Measurements from ENCODE around the gene ARHGEF2. TPM values are rescaled to one million over a fixed set of nuclear protein-coding genes. Genes with fewer than 3 reads are reported as not detected.

The ARHGEF2 gene
- polyA plus RNA-seq (ENCODE audit: low read depth in 6 of 6), result 10 to 100 TPM in 5 of 6 donors, 1 to 10 TPM in 1; 6.9 to 48.4 (median 27.7) TPM

DNA sequence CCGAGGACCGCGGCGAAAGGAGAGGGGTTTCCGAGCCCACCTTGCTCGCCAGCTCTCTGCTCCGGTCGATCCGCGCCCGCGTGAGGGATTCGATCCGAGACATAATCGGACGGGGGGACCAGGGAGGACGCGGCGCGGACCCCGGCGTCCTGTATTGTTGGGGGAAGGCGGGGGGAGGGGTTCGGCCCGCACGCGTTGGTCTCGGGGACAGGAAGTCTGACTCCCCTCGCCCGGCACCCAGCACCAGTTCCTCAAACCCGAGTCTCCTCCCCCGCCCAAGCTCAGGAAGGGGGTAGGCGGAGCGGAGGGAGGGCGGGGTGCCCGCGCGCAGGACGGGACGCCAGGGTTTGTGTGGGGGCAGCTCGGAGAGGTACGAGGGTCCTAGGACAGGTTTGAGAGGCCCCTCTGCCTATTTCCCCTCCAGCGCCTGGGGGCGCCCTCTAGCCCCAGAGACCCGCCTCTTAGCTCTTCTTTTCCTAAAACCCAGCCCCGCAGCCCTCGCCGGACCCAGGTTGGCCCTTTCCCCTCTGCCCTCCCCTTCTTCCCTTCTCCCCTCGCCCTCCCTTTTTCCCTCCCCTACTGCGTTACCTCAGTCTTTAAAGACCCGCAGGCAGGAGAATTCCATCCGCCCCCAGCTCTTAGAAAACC, at the start of gene ARHGEF2:
TSS of gene ARHGEF2 (minus strand) at position 223 of the 648 bp plus-strand sequence. CDS start at position 103, 120 bp downstream.
- Mint-ChIP-seq H3K4me1 (peaks cover 75 to 84% (median 83%) of the 10 kb centered on the region in 3 donors), H3K36me3 (peaks cover 0 to 29% of the 10 kb centered on the region in 2 donors), H3K4me3 (peak within 1 kb of the TSS; percentile 93 to 99 (median 98)), H3K9me3 (no peaks in the 10 kb centered on the region), H3K27me3 (no peaks in the 10 kb centered on the region), H3K27ac (peak within 1 kb of the TSS; percentile 93 to 99 (median 97))
- DNase-seq (peak; percentile 85), ATAC-seq (ENCODE audit: low read depth in 2 of 2) (peak; percentile 82)

DNA sequence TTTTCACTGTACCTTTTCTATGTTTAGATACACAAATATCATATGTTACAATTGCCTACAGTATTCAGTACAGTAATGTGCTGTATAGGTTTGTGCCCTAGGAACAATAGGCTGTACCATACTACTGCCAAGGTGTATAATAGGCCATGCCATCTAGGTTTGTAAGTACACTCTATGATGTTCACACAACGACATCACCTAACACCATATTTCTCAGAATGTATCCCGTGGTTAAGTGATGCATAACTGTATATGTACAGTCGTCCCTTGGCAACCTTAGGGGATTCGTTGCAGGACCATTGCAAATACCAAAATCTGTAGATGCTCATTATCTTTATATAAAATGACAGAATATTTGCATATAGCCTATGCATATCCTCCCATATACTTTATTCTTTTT, 48.2 kb upstream of the ARHGEF2 start:
- no peak overlapping the region for H3K4me3 Mint-ChIP-seq
- peaks cover 0 to 5% (median 4%) of the 10 kb centered on the region in 3 donors for H3K4me1 Mint-ChIP-seq
- peaks cover 7 to 10% (median 9%) of the 10 kb centered on the region in 3 donors for H3K27me3 Mint-ChIP-seq
- no peak overlapping the region for H3K27ac Mint-ChIP-seq
- no peak for DNase-seq
- no peaks in the 10 kb centered on the region for H3K36me3 Mint-ChIP-seq
- H3K9me3 Mint-ChIP-seq, result no peaks in the 10 kb centered on the region
- no peak for ATAC-seq (ENCODE audit: low read depth in 2 of 2)

DNA sequence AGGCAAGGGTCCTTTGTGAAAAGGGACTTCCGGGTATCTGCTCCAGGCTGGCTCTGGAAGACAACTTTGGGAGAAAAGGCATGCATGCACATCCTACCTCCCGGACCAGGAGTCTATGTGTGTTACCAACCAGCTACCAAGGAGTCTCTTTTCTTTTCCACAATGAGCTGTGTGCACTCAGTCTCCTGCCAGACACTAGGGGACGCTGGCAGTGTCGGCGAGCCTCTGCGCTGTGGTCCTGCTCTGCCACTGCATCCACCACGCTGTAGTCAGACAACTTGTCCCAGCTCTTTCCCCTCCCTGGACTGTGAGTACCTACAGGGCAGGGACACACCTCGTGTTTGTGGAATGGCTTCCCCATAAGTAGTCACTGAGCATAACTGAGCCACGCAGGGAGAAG, 47.5 kb upstream of the ARHGEF2 start:
- ATAC-seq (ENCODE audit: low read depth in 2 of 2) (peak; percentile 80 to 82), DNase-seq (no peak)
- no peak overlapping the region for H3K27ac Mint-ChIP-seq
- H3K27me3 Mint-ChIP-seq, result peaks cover 7 to 10% (median 9%) of the 10 kb centered on the region in 3 donors
- peaks cover 1 to 7% (median 5%) of the 10 kb centered on the region in 3 donors for H3K4me1 Mint-ChIP-seq
- no peak overlapping the region for H3K4me3 Mint-ChIP-seq
- no peaks in the 10 kb centered on the region for H3K9me3 Mint-ChIP-seq
- H3K36me3 Mint-ChIP-seq, result no peaks in the 10 kb centered on the region

DNA sequence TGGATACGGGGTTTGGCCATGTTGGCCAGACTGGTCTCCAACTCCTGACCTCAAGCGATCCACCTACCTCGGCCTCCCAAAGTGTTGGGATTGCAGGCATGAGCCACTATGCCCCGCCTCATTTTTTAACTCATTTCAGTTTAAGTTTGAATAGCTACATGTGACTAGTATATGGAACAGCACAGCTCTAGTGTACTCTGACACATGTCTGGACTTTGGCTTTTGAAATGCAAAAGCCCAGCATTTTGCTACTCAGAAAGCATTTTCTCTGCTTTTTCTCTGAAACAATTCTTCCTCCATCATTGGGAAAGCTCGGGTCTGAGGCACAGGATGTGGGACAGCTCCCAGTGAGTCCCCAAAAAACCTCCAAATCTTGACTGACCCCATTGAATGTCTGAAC, 46.5 kb upstream of the ARHGEF2 start:
- Mint-ChIP-seq H3K9me3 (no peaks in the 10 kb centered on the region), H3K4me1 (peaks cover 10 to 17% (median 12%) of the 10 kb centered on the region in 3 donors), H3K36me3 (no peaks in the 10 kb centered on the region), H3K4me3 (peak overlapping the region in 1 of 8 donors; percentile 49), H3K27me3 (peaks cover 7 to 10% (median 9%) of the 10 kb centered on the region in 3 donors), H3K27ac (no peak overlapping the region)
- DNase-seq, result no peak
- no peak for ATAC-seq (ENCODE audit: low read depth in 2 of 2)

DNA sequence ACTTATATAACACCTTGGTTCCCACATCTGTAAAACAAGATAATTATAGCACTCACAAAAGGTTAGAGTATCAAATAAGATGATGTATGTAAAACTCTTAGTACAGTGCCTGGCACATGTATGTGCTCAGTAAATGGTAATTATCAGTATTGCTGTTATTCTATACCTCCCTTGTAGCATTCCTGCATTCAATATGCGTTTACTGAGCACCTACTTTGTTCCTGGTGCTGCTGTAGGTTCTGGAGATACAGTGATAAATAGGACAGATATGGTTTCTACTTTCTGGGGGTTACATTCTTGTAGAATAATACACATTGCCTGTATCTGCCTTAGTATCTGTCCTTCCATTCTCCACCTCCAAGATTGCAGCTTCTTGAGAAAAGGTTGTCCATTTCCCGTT, 43.6 kb upstream of the ARHGEF2 start:
- Mint-ChIP-seq H3K27me3 (peaks cover 7 to 10% (median 9%) of the 10 kb centered on the region in 3 donors), H3K4me1 (peaks cover 20 to 27% (median 27%) of the 10 kb centered on the region in 3 donors), H3K9me3 (no peaks in the 10 kb centered on the region), H3K4me3 (peak overlapping the region in 4 of 8 donors; percentile 20 to 68 (median 60)), H3K36me3 (peaks cover 5 to 7% of the 10 kb centered on the region in 2 donors), H3K27ac (peak overlapping the region in 1 of 6 donors; percentile 9)
- ATAC-seq (ENCODE audit: low read depth in 2 of 2), result no peak
- DNase-seq, result no peak

DNA sequence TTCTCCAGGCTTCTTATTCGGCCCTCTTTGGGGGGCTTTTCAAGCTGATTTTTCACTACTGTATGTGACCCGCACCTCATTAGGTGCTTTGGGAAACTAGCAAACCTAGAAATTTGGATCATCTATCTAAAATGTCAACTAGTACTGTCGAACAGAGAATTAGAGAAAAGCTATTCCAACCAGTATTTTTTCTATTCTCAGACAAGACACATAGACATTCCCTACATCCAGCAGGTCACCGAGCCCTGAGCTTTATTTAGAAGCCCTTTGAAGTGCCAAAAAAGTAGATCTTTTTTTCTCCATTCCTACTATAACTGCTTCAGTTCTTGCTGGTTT, 42.7 kb upstream of the ARHGEF2 start:
- Mint-ChIP-seq H3K27ac (peak overlapping the region in 5 of 6 donors; percentile 88 to 97 (median 91)), H3K4me1 (peaks cover 20 to 27% (median 26%) of the 10 kb centered on the region in 3 donors), H3K4me3 (peak overlapping the region; percentile 89 to 99 (median 97)), H3K9me3 (no peaks in the 10 kb centered on the region), H3K36me3 (peaks cover 5 to 7% of the 10 kb centered on the region in 2 donors), H3K27me3 (peaks cover 7 to 10% (median 9%) of the 10 kb centered on the region in 3 donors)
- DNase-seq, result no peak
- ATAC-seq (ENCODE audit: low read depth in 2 of 2), result no peak

DNA sequence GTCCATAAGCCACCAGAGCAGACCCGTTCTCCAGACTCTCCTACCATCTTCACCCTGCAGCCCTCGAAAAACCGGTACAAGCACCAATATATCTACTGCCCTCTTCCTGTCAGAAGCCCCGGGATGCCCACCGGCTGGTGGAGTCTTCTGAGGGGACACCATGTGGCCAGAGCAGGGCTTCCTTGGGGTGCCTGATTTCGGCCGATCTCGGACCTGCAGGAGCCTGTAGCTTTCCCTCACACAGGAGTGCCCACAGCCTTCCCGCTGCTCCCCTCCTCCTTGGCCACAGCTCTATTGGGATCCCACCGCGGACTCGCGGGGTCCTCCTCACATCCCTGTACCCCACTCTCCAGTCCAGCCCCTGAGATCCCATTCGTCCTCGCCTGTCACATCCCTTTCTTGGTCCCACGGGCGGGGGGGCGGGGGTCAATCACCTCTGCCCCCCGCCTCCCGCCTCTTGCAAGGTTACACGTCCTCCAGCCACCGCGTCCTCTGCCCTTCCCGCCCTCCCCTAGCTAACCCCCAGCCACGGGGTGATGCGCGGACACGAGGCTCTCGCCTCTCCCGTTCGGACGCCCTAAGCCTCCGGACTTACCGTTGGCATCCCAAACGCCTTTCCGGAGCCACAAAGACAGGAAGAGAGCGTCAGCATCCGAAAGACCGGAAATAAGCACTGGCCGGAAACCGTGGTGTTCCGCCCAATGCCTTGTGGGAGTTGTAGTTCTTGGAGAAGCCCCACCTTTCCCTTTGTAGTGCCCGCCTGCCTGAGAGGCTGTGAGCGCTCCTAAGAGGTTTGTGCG, 42.1 kb upstream of the ARHGEF2 start, which contains the start of gene SSR2:
TSS of gene SSR2 (minus strand) at position 659 of the 800 bp plus-strand sequence. CDS start 784 bp downstream, outside the sequence.
- H3K4me3 Mint-ChIP-seq, result peak within 1 kb of the TSS; percentile 89 to 99 (median 97)
- DNase-seq (peak; percentile 81), ATAC-seq (ENCODE audit: low read depth in 2 of 2) (peak; percentile 100)
- peaks cover 5 to 7% (median 7%) of the 10 kb centered on the region in 3 donors for H3K27me3 Mint-ChIP-seq
- no peaks in the 10 kb centered on the region for H3K9me3 Mint-ChIP-seq
- H3K36me3 Mint-ChIP-seq, result peaks cover 5 to 7% of the 10 kb centered on the region in 2 donors
- H3K27ac Mint-ChIP-seq, result peak within 1 kb of the TSS; percentile 90 to 97 (median 94)
- H3K4me1 Mint-ChIP-seq, result peaks cover 20 to 27% (median 23%) of the 10 kb centered on the region in 3 donors

DNA sequence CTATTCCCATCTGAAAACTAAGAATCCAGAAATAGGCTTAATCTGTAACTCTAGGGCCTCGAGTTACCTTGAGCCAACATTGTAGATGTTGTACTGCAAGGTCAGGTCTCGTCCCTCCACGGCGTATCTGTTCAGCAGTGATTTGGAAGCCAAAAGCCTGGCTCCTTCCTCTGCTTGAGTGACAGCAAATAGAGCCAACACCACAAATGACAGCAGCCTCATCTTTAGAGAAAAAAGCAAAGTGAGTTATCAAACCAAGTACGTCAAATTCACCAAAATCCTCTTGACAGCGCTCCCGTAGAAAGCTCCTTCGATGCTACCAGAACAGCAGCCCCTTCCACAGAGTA, 41.6 kb upstream of the ARHGEF2 start:
- Mint-ChIP-seq H3K27me3 (peaks cover 1% of the 10 kb centered on the region in 3 donors), H3K4me3 (peak overlapping the region; percentile 89 to 99 (median 97)), H3K9me3 (no peaks in the 10 kb centered on the region), H3K27ac (peak overlapping the region in 5 of 6 donors; percentile 41 to 95 (median 90)), H3K36me3 (peaks cover 5 to 7% of the 10 kb centered on the region in 2 donors), H3K4me1 (peaks cover 16 to 27% (median 23%) of the 10 kb centered on the region in 3 donors)
- DNase-seq (no peak), ATAC-seq (ENCODE audit: low read depth in 2 of 2) (no peak)

DNA sequence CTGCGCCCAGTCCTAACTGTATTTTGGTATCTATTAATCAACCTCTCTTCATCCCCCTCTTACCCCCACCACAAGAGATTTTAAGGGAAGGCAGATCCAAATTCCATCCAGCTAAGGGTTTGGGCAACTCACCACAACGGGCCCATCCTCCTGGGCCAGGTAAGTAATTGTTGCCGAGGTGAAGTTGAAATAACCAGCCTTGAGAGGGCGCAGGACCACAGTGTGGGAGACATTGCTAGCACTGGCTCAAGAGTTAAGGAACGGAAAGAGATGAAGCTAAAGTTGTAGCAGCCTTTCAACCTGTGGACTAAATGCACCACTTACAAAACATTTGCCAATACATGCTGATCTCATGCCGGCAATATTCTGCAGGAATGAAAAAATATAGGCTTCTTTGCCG, 36.5 kb upstream of the ARHGEF2 start:
- peak overlapping the region in 1 of 8 donors; percentile 75 for H3K4me3 Mint-ChIP-seq
- peaks cover 20 to 29% of the 10 kb centered on the region in 2 donors for H3K36me3 Mint-ChIP-seq
- peaks cover 19 to 25% (median 24%) of the 10 kb centered on the region in 3 donors for H3K4me1 Mint-ChIP-seq
- peak overlapping the region in 1 of 6 donors; percentile 29 for H3K27ac Mint-ChIP-seq
- ATAC-seq (ENCODE audit: low read depth in 2 of 2), result no peak
- no peak for DNase-seq
- H3K27me3 Mint-ChIP-seq, result no peaks in the 10 kb centered on the region
- H3K9me3 Mint-ChIP-seq, result no peaks in the 10 kb centered on the region

DNA sequence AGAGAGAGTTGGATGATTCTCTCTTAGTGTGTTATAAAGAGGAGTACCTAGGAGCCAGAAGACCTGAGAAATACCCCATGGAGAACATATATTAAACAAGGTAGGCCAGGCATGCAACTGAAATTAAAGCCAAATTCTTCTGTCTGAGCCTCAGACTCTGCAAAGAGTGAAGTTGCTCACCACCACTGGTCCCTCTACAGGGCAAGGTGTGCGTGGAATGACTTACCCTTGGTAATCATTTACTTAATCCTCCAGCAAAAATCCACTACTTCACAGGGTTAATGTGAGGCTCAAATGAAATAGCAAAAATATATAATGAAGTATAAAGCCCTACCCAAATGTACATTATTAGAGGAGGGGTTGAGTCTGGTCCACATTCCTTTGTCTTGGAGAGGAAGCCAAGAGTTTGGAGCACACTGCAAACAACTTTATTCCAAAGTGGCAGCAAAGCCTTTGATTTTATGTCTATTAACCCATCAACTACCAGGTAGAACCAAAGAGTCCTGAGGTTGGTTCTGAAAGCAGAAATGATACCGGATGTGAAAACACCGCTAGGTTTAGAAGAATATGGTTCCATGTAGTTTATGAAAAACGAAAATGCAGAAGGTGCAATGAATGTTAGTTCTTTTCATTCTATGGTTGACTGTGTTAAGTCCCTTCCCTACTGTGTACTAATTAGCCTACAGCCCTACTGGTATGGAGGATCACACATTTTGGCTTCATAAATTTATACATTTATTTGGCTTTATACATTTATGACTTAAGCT, 33.9 kb upstream of the ARHGEF2 start:
- ATAC-seq (ENCODE audit: low read depth in 2 of 2), result peak; percentile 67 to 88
- Mint-ChIP-seq H3K4me3 (no peak overlapping the region), H3K27me3 (no peaks in the 10 kb centered on the region), H3K9me3 (no peaks in the 10 kb centered on the region), H3K36me3 (peaks cover 22 to 27% of the 10 kb centered on the region in 2 donors), H3K27ac (peak overlapping the region in 1 of 6 donors; percentile 12), H3K4me1 (peaks cover 5 to 15% (median 14%) of the 10 kb centered on the region in 3 donors)
- DNase-seq, result no peak

DNA sequence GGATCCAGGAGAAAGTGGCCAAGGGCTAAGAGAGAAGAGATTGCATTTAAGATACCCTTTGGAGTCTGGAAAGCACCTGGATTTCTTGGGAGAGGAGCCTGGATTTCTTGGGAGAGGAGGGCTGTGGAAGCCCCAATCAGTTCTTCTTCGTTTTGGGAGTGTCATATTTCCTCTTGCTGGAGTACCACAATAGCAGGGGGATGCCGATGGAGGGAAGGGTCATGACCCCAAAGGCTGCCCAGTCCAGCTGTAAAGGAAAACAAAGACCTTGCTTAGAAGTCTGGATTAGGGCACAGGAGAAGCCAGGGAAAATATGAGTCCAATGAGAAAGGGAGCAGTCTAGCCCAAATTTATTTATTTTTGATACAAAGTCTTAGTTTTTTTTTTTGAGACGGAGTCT, 31.1 kb upstream of the ARHGEF2 start:
- peaks cover 9 to 15% (median 14%) of the 10 kb centered on the region in 3 donors for H3K4me1 Mint-ChIP-seq
- DNase-seq, result no peak
- no peak for ATAC-seq (ENCODE audit: low read depth in 2 of 2)
- H3K36me3 Mint-ChIP-seq, result peaks cover 27 to 28% of the 10 kb centered on the region in 2 donors
- H3K9me3 Mint-ChIP-seq, result no peaks in the 10 kb centered on the region
- no peak overlapping the region for H3K4me3 Mint-ChIP-seq
- peak overlapping the region in 1 of 6 donors; percentile 22 for H3K27ac Mint-ChIP-seq
- no peaks in the 10 kb centered on the region for H3K27me3 Mint-ChIP-seq

DNA sequence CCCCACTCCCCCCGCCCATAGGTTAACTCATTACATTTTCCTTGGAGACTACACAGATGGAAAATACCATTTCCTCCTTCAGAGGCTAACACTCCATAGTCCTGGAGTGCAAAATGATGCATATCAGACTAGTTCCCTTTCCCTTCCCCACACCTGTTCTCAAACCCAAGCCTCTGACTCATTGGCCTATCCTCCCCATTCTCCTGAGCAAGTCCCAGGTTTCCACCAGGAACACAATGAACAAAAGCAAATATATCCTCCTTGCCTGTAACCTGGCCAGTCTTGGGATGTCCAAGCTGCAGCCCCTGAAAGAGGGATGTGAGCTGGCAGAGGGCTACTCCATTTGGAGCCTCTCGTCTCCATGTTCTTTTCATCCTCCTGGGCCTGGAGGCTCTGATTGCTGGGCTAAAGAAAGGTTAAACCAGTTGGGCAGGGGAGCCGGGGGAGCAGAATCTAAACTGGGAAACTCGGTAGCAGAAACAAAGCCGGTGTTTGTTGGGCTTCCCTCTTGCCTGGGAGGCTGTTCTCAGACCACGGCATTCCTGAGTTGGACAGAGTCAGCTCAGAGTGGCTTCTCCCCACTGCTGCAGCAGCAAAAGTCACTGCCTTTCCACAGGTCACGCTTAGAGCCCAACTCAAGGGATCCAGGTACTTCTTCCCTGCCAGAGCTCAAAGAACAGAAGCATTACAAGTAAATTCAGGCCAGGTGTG, 28.5 kb upstream of the ARHGEF2 start:
- H3K27me3 Mint-ChIP-seq, result no peaks in the 10 kb centered on the region
- no peak for DNase-seq
- no peaks in the 10 kb centered on the region for H3K9me3 Mint-ChIP-seq
- H3K4me3 Mint-ChIP-seq, result no peak overlapping the region
- peak overlapping the region in 3 of 6 donors; percentile 15 to 78 (median 74) for H3K27ac Mint-ChIP-seq
- H3K4me1 Mint-ChIP-seq, result peaks cover 0 to 9% (median 8%) of the 10 kb centered on the region in 3 donors
- ATAC-seq (ENCODE audit: low read depth in 2 of 2), result no peak
- H3K36me3 Mint-ChIP-seq, result peaks cover 19 to 26% of the 10 kb centered on the region in 2 donors

All from naive B cell (primary cell).